HEK293 (cell line): ENCODE measurements around the gene ZNF564.

ENCODE experiments used
- CTCF ChIA-PET: fragments of 350-600 bp; formaldehyde crosslinking; extraction: SDS; loops from one replicate; lab custom pipeline; 2021; ENCODE audit warnings: antibody characterized with exemption; lab: Yijun Ruan, JAX
- POLR2A ChIA-PET: fragments of 300-600 bp; formaldehyde crosslinking; extraction: SDS; loops from one replicate; lab custom pipeline; 2020; ENCODE audit warnings: antibody characterized with exemption, inconsistent platforms; lab: Yijun Ruan, JAX
- H3K27ac ChIP-seq: fragments of 200-500 bp; sonication (Bioruptor generic); 2 replicates; pipeline ENCODE4 v1.5.1; 2014; ENCODE audit warnings: low read depth, low read length, control low read depth, inconsistent platforms; ENCODE audit errors: extremely low read depth
- H3K36me3 ChIP-seq, 2 experiments: fragments of 200-500 bp in 1 of 2; sonication (Bioruptor generic) in 1 of 2; 1 replicate in 1 of 2; 2 replicates in 1 of 2; pipeline ENCODE4 v1.5.1; 2014 to 2017; ENCODE audit warnings: inconsistent platforms in 2 of 2, low read length in 2 of 2; ENCODE audit not compliant: control insufficient read depth in 2 of 2, insufficient read depth in 1 of 2
- H3K4me1 ChIP-seq: fragments of 200-500 bp; sonication (Bioruptor generic); 2 replicates; pipeline ENCODE4 v1.5.1; 2014; ENCODE audit warnings: mild to moderate bottlenecking, low read length, inconsistent platforms; ENCODE audit not compliant: control insufficient read depth, insufficient read depth
- H3K4me3 ChIP-seq: 2 replicates; pipeline ENCODE4 v1.5.1; 2011; ENCODE audit warnings: low read depth, mild to moderate bottlenecking, control low read depth, low read length, moderate library complexity
- H3K9me3 ChIP-seq: fragments of 200-500 bp; sonication (Bioruptor generic); 2 replicates; pipeline ENCODE4 v1.5.1; 2014; ENCODE audit warnings: low read depth, low read length, inconsistent platforms; ENCODE audit not compliant: control insufficient read depth, insufficient read depth
- BCL11A ChIP-seq: fragments of 450-650 bp; formaldehyde crosslinking; IDR thresholded peaks from 2 replicates; pipeline ENCODE4 v1.5.1; 2016; ENCODE audit warnings: low read depth, missing biosample characterization, missing genetic modification characterization
- GFI1B ChIP-seq: fragments of 450-650 bp; formaldehyde crosslinking; IDR thresholded peaks from 2 replicates; pipeline ENCODE4 v1.5.1; 2016; ENCODE audit warnings: missing biosample characterization, missing genetic modification characterization
- GLI2 ChIP-seq: fragments of 450-650 bp; formaldehyde crosslinking; IDR thresholded peaks from 2 replicates; pipeline ENCODE4; 2017; ENCODE audit warnings: missing biosample characterization, missing genetic modification characterization, low read depth, borderline replicate concordance
- HOXC10 ChIP-seq: sonication (generic); formaldehyde crosslinking; IDR thresholded peaks from 2 replicates; pipeline ENCODE4 v1.8.1; 2023; ENCODE audit warnings: mild to moderate bottlenecking, missing genetic modification reagents
- IKZF3 ChIP-seq: fragments of 450-650 bp; IDR thresholded peaks from 2 replicates; pipeline ENCODE4 v1.5.0; 2018; ENCODE audit warnings: missing biosample characterization, mild to moderate bottlenecking, missing genetic modification characterization, moderate library complexity
- REPIN1 ChIP-seq: fragments of 450-650 bp; formaldehyde crosslinking; IDR thresholded peaks from 2 replicates; pipeline ENCODE4 v1.5.1; 2017; ENCODE audit warnings: missing biosample characterization, missing genetic modification characterization, low read depth
- SETDB1 ChIP-seq: IDR thresholded peaks from one replicate; pipeline ENCODE4 v1.6.1; 2017; ENCODE audit warnings: mild to moderate bottlenecking, low read length, moderate library complexity, mixed read lengths; ENCODE audit not compliant: insufficient read length
- SP3 ChIP-seq: fragments of 450-650 bp; formaldehyde crosslinking; IDR thresholded peaks from 2 replicates; pipeline ENCODE4 v1.5.1; 2016; ENCODE audit warnings: missing biosample characterization, missing genetic modification characterization
- SP7 ChIP-seq: fragments of 450-650 bp; formaldehyde crosslinking; IDR thresholded peaks from 2 replicates; pipeline ENCODE4 v1.5.1; 2016; ENCODE audit warnings: missing biosample characterization, missing genetic modification characterization
- ZNF133 ChIP-seq: fragments of 450-650 bp; formaldehyde crosslinking; IDR thresholded peaks from 2 replicates; pipeline ENCODE4 v1.5.1; 2016; ENCODE audit warnings: missing biosample characterization, missing genetic modification characterization
- ZNF138 ChIP-seq: fragments of 450-650 bp; formaldehyde crosslinking; IDR thresholded peaks from 2 replicates; pipeline ENCODE4 v1.5.1; 2016; ENCODE audit warnings: missing biosample characterization, missing genetic modification characterization, borderline replicate concordance
- ZNF157 ChIP-seq: fragments of 450-650 bp; formaldehyde crosslinking; IDR thresholded peaks from 2 replicates; pipeline ENCODE4 v1.5.1; 2016; ENCODE audit warnings: missing biosample characterization, missing genetic modification characterization
- ZNF175 ChIP-seq: fragments of 450-650 bp; formaldehyde crosslinking; IDR thresholded peaks from 2 replicates; pipeline ENCODE4 v1.5.1; 2016; ENCODE audit warnings: missing biosample characterization, missing genetic modification characterization
- ZNF223 ChIP-seq: fragments of 450-650 bp; formaldehyde crosslinking; IDR thresholded peaks from 2 replicates; pipeline ENCODE4 v1.5.1; 2016; ENCODE audit warnings: missing biosample characterization, missing genetic modification characterization
- ZNF335 ChIP-seq: fragments of 450-650 bp; formaldehyde crosslinking; conservative IDR thresholded peaks from 2 replicates; pipeline ENCODE4 v1.5.1; 2016; ENCODE audit warnings: missing biosample characterization, missing genetic modification characterization
- ZNF48 ChIP-seq: fragments of 450-650 bp; formaldehyde crosslinking; IDR thresholded peaks from 2 replicates; pipeline ENCODE4 v1.5.1; 2016; ENCODE audit warnings: missing biosample characterization, missing genetic modification characterization
- ZNF514 ChIP-seq: fragments of 450-650 bp; formaldehyde crosslinking; IDR thresholded peaks from 2 replicates; pipeline ENCODE4 v1.5.1; 2016; ENCODE audit warnings: missing biosample characterization, missing genetic modification characterization
- ZNF530 ChIP-seq: fragments of 450-650 bp; formaldehyde crosslinking; IDR thresholded peaks from 2 replicates; pipeline ENCODE4 v1.5.1; 2016; ENCODE audit warnings: low read depth, missing biosample characterization, missing genetic modification characterization
- ZNF544 ChIP-seq: fragments of 450-650 bp; formaldehyde crosslinking; IDR thresholded peaks from 2 replicates; pipeline ENCODE4 v1.5.0; 2017; ENCODE audit warnings: missing biosample characterization, missing genetic modification characterization
- ZNF555 ChIP-seq: fragments of 450-650 bp; formaldehyde crosslinking; conservative IDR thresholded peaks from 2 replicates; pipeline ENCODE4 v1.5.1; 2017; ENCODE audit warnings: missing biosample characterization, mild to moderate bottlenecking, missing genetic modification characterization, inconsistent platforms
- ZNF561 ChIP-seq: fragments of 450-650 bp; IDR thresholded peaks from 2 replicates; pipeline ENCODE4 v1.5.1; 2018; ENCODE audit warnings: missing biosample characterization, missing genetic modification characterization, borderline replicate concordance
- ZNF571 ChIP-seq: fragments of 450-650 bp; formaldehyde crosslinking; IDR thresholded peaks from 2 replicates; pipeline ENCODE4 v1.5.0; 2017; ENCODE audit warnings: missing biosample characterization, missing genetic modification characterization
- ZNF768 ChIP-seq: fragments of 450-650 bp; formaldehyde crosslinking; IDR thresholded peaks from 2 replicates; pipeline ENCODE4 v1.5.1; 2018; ENCODE audit warnings: missing biosample characterization, mild to moderate bottlenecking, missing genetic modification characterization
- ZNF792 ChIP-seq: fragments of 450-650 bp; formaldehyde crosslinking; IDR thresholded peaks from 2 replicates; pipeline ENCODE4 v1.5.1; 2016; ENCODE audit warnings: missing biosample characterization, missing genetic modification characterization
- TF ChIP-seq, protein P1 (sequence below): fragments of 450-650 bp; formaldehyde crosslinking; IDR thresholded peaks from 2 replicates; pipeline ENCODE4 v1.5.1; 2016; ENCODE audit warnings: missing biosample characterization, missing genetic modification characterization
- TF ChIP-seq, protein P2 (sequence below): fragments of 450-650 bp; formaldehyde crosslinking; IDR thresholded peaks from 2 replicates; pipeline ENCODE4 v1.5.1; 2017; ENCODE audit warnings: missing biosample characterization, missing genetic modification characterization
- TF ChIP-seq, protein P3 (sequence below): fragments of 450-650 bp; formaldehyde crosslinking; IDR thresholded peaks from 2 replicates; pipeline ENCODE4 v1.5.1; 2017; ENCODE audit warnings: missing biosample characterization, missing genetic modification characterization
- TF ChIP-seq, protein P4 (sequence below): fragments of 450-650 bp; formaldehyde crosslinking; IDR thresholded peaks from 2 replicates; pipeline ENCODE4 v1.5.1; 2016; ENCODE audit warnings: missing biosample characterization, missing genetic modification characterization

The ZNF564 gene

DNA sequence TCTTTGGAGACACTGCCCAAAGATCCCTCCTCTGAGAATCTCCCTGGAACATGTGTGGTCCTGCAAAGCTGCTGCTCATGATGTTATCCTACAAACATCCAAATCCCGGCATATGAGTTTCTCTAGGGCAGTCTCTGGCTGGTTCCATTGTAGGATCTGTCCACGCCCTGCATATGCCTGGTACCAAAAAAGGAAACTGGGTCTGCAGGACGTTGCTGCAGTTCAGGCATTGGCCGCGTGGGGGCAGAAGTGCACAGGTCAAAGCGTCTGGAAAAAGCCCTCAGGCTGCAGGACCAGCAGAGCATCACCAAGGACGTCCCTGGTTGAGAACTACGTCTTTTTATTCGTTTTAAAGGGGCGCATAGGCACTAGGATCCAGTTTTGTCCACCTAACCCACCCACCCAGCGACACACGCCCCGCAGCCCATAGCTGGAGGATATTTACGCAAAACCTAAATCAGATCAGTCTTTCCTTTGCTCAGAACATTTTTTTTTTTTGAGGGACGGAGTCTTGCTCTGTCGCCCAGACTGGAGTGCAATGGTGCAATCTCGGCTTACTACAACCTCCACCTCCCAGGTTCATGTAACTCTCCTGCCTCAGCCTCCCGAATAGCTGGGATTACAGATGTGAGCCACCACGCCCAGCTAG lies 12.9 kb upstream of the ZNF564 start (continued):
- no peak for TF ChIP-seq ZNF544 (tag by site-specific recombination)
- TF ChIP-seq ZNF335 (tag by site-specific recombination), result peak; percentile 22; the same call in 1 of the 2 replicates
- no peak for TF ChIP-seq SP3 (tag by site-specific recombination)
- no peak for TF ChIP-seq ZNF555 (tag by site-specific recombination)
- TF ChIP-seq, protein P1, sequence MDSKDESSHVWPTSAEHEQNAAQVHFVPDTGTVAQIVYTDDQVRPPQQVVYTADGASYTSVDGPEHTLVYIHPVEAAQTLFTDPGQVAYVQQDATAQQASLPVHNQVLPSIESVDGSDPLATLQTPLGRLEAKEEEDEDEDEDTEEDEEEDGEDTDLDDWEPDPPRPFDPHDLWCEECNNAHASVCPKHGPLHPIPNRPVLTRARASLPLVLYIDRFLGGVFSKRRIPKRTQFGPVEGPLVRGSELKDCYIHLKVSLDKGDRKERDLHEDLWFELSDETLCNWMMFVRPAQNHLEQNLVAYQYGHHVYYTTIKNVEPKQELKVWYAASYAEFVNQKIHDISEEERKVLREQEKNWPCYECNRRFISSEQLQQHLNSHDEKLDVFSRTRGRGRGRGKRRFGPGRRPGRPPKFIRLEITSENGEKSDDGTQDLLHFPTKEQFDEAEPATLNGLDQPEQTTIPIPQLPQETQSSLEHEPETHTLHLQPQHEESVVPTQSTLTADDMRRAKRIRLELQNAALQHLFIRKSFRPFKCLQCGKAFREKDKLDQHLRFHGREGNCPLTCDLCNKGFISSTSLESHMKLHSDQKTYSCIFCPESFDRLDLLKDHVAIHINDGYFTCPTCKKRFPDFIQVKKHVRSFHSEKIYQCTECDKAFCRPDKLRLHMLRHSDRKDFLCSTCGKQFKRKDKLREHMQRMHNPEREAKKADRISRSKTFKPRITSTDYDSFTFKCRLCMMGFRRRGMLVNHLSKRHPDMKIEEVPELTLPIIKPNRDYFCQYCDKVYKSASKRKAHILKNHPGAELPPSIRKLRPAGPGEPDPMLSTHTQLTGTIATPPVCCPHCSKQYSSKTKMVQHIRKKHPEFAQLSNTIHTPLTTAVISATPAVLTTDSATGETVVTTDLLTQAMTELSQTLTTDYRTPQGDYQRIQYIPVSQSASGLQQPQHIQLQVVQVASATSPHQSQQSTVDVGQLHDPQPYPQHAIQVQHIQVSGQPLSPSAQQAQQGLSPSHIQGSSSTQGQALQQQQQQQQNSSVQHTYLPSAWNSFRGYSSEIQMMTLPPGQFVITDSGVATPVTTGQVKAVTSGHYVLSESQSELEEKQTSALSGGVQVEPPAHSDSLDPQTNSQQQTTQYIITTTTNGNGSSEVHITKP (tag by site-specific recombination), result peak; percentile 19; the same call in 1 of the 2 replicates
- no peak for TF ChIP-seq ZNF157

DNA sequence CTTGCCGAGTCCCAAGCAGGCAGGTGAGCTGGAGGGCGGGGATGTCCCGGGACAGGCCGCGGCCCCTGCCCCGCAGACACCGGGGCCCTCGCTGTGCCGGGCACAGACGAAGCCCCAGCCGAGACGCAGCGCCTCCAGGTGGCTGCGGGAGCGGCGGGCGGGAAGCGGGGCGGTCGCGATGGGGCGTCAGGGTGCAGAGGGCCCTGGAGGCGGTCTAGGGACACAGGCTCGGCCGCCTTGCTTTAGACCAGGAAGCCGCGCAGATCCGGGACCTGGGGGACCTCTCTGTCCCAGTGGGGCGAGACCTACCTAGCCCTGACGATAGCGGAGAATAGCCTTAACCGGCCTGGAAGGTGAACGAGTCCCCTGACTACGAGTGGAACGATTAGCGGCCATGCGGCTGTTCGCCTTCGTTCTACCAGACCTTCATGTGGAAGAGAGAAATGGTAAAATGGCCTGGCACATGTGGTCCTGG lies 4.2 kb upstream of the ZNF564 start:
- H3K36me3 ChIP-seq, result no peaks in the 10 kb centered on the region
- H3K4me3 ChIP-seq, result no peak overlapping the region
- POLR2A ChIA-PET, result no interaction called here
- no peaks in the 10 kb centered on the region for H3K9me3 ChIP-seq
- no peak overlapping the region for H3K27ac ChIP-seq
- CTCF ChIA-PET, result no interaction called here
- no peak for TF ChIP-seq ZNF223
- no peak for TF ChIP-seq HOXC10
- no peak for TF ChIP-seq ZNF768 (tag by site-specific recombination)
- no peak for TF ChIP-seq ZNF561 (tag by site-specific recombination)
- TF ChIP-seq, protein P2, sequence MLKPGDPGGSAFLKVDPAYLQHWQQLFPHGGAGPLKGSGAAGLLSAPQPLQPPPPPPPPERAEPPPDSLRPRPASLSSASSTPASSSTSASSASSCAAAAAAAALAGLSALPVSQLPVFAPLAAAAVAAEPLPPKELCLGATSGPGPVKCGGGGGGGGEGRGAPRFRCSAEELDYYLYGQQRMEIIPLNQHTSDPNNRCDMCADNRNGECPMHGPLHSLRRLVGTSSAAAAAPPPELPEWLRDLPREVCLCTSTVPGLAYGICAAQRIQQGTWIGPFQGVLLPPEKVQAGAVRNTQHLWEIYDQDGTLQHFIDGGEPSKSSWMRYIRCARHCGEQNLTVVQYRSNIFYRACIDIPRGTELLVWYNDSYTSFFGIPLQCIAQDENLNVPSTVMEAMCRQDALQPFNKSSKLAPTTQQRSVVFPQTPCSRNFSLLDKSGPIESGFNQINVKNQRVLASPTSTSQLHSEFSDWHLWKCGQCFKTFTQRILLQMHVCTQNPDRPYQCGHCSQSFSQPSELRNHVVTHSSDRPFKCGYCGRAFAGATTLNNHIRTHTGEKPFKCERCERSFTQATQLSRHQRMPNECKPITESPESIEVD, result no peak
- TF ChIP-seq REPIN1 (tag by site-specific recombination), result no peak
- no peak for TF ChIP-seq ZNF792 (tag by site-specific recombination)
- no peak for TF ChIP-seq GFI1B
- TF ChIP-seq ZNF175 (tag by site-specific recombination), result no peak
- TF ChIP-seq ZNF544 (tag by site-specific recombination), result no peak
- TF ChIP-seq, all 188 proteins: peak for 0
- no peaks in the 10 kb centered on the region for H3K4me1 ChIP-seq

DNA sequence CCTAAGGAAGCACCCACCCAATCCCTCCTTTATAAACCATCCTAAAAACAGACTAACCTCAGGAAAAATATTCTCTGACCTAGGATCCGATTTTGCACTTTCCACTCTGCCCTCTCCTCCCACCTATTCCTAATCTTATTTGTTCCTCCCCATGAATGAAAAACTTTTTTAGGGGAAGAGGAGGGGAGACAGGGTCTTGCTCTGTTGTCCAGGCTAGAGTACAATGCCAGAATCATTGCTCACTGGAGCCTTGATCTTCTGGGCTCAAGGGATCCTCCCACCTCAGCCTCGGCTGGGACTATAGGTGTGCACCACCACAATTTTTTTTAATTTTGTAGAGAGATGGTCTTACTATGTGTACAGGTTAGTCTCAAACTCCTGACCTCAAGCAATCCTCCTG lies 4.4 kb downstream of the ZNF564 start:
- no peak overlapping the region for H3K4me3 ChIP-seq
- H3K36me3 ChIP-seq, result peaks cover 0 to 33% of the 10 kb centered on the region in 2 experiments
- POLR2A ChIA-PET, result no interaction called here
- H3K4me1 ChIP-seq, result no peaks in the 10 kb centered on the region
- H3K27ac ChIP-seq, result no peak overlapping the region
- CTCF ChIA-PET, result interaction anchor here (0.6 kb wide), 1 partner anchor 17 kb away, joined by 7 read pairs; no protein-coding TSS in a partner anchor
- H3K9me3 ChIP-seq, result no peaks in the 10 kb centered on the region
- TF ChIP-seq ZNF571 (tag by site-specific recombination) (no peak), IKZF3 (tag by site-specific recombination) (no peak), ZNF133 (tag by site-specific recombination) (no peak), ZNF514 (tag by site-specific recombination) (no peak), ZNF530 (no peak), ZNF138 (tag by site-specific recombination) (no peak), SETDB1 (no peak), ZNF48 (no peak), SP7 (tag by site-specific recombination) (no peak), GLI2 (no peak), BCL11A (tag by site-specific recombination) (no peak)
- TF ChIP-seq, protein P3, sequence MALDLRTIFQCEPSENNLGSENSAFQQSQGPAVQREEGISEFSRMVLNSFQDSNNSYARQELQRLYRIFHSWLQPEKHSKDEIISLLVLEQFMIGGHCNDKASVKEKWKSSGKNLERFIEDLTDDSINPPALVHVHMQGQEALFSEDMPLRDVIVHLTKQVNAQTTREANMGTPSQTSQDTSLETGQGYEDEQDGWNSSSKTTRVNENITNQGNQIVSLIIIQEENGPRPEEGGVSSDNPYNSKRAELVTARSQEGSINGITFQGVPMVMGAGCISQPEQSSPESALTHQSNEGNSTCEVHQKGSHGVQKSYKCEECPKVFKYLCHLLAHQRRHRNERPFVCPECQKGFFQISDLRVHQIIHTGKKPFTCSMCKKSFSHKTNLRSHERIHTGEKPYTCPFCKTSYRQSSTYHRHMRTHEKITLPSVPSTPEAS (tag by site-specific recombination), result no peak
- TF ChIP-seq, protein P4, sequence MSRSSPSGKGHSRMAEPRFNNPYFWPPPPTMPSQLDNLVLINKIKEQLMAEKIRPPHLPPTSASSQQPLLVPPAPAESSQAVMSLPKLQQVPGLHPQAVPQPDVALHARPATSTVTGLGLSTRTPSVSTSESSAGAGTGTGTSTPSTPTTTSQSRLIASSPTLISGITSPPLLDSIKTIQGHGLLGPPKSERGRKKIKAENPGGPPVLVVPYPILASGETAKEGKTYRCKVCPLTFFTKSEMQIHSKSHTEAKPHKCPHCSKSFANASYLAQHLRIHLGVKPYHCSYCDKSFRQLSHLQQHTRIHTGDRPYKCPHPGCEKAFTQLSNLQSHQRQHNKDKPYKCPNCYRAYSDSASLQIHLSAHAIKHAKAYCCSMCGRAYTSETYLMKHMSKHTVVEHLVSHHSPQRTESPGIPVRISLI (tag by site-specific recombination), result no peak
